ENCODE measurements around the gene GRPEL1.
"Not testable (repeated sequence)": the region's sequence is repeated elsewhere in the genome, so short reads cannot be mapped to it uniquely, and the experiment has no call there.

Gene GRPEL1

GRCh38 chr4:7089213-7089986, 21.5 kb upstream of the GRPEL1 start:
- no peak for DNase-seq

GRCh38 chr4:7087036-7087435, 19.2 kb upstream of the GRPEL1 start:
- no peak for DNase-seq

GRCh38 chr4:7086384-7086783, 18.5 kb upstream of the GRPEL1 start:
- no peak for DNase-seq

GRCh38 chr4:7084564-7084961, 16.7 kb upstream of the GRPEL1 start:
- not testable (repeated sequence) for DNase-seq

- no peak for DNase-seq
Measured at GRCh38 chr4:7083597-7084563, 16.0 kb upstream of the GRPEL1 start.

- not testable (repeated sequence) for DNase-seq
Measured at GRCh38 chr4:7079909-7080308, 12.0 kb upstream of the GRPEL1 start.

GRCh38 chr4:7079483-7079882, 11.6 kb upstream of the GRPEL1 start:
- DNase-seq = not testable (repeated sequence)

- DNase-seq = no peak
Measured at GRCh38 chr4:7078025-7078424, 10.2 kb upstream of the GRPEL1 start.

GRCh38 chr4:7077371-7077770, 9.5 kb upstream of the GRPEL1 start:
- DNase-seq = no peak

- no peak for DNase-seq
Measured at GRCh38 chr4:7076696-7077082, 8.8 kb upstream of the GRPEL1 start.

- DNase-seq = no peak
Measured at GRCh38 chr4:7075962-7076695, 8.3 kb upstream of the GRPEL1 start.

GRCh38 chr4:7074426-7074825, 6.6 kb upstream of the GRPEL1 start:
- DNase-seq = no peak

GRCh38 chr4:7073526-7074390, 5.9 kb upstream of the GRPEL1 start:
- no peak for DNase-seq

- DNase-seq = no peak
Measured at GRCh38 chr4:7073059-7073458, 5.2 kb upstream of the GRPEL1 start.

GRCh38 chr4:7070729-7071511, 3.1 kb upstream of the GRPEL1 start:
- DNase-seq = peak; percentile 91

- no peak for DNase-seq
Measured at GRCh38 chr4:7068883-7069282, 1.0 kb upstream of the GRPEL1 start.

GRCh38 chr4:7068279-7068842, 497 bp upstream of the GRPEL1 start:
- no peak for DNase-seq

GRCh38 chr4:7067126-7067451, 775 bp downstream of the GRPEL1 start:
- DNase-seq = no peak

GRCh38 chr4:7066493-7066892, 1.4 kb downstream of the GRPEL1 start:
- DNase-seq = no peak

GRCh38 chr4:7066006-7066405, 1.9 kb downstream of the GRPEL1 start:
- DNase-seq = no peak

- DNase-seq = no peak
Measured at GRCh38 chr4:7063362-7063761, 4.5 kb downstream of the GRPEL1 start.
